Smooth muscle cell of the brain vasculature (primary cell): Measurements from ENCODE around the gene OR6B3.
A peak's percentile ranks its signal among the peaks of the same experiment; 100 is the strongest.

Experiments
- DNase-seq: peaks from one replicate; pipeline ENCODE4 v3.0.0-alpha.2; 2012; ENCODE audit warnings: low read depth, low spot score

The OR6B3 gene

DNA sequence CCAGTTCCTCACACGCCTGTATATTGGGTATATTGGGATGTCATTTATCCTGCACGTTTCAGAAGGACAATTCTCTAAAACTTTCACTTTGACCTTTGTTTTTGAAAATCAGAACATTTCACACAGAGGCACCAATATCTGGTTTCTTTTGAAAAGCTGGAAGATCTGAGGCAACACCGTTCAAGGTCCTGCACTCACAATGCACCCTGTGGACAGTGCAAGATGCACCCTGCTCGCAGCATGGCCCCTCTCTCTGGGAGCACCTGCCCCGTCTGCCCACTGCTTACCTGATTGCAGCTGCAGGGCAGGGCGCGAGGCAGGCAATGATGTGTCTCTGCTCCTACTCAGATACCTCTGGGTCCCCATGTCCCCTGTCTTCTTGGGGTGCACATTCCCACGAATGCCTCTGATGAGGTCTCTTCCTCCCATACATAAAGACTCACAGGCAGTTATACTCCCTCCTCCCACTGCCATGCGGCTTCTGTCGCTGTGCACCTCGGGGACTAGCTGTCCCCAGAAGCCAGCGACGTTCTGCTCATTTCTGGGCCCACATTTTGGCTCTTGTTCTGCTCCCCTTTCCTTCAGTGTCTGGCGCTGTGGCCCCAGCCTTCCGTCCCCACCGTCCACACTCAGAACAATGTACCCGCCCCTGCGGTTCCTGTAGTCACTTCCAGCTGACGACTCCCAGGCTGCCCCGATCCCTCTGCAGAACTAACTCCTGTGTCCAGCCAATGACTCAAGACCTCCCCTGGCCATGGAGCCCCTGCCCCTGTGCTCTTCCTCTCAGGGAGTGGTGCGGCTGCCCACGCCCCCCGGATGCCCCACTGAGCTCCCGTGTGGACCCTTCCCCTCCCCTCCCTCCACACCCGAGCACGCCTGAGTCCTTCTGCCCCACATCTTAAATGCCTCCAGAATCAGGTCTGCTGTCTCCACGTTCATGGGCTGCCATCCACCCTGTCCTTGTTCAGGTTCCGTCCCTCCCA lies at the start of gene OR6B3:
TSS of gene OR6B3 (minus strand) at position 349 of the 983 bp plus-strand sequence.
- no peak for DNase-seq

- no peak for DNase-seq
These were observed 45.0 kb upstream of the OR6B3 start for GRCh38 chr2:240098349-240098748.

- DNase-seq: no peak
These were observed 42.5 kb upstream of the OR6B3 start for GRCh38 chr2:240095556-240096523.

DNA sequence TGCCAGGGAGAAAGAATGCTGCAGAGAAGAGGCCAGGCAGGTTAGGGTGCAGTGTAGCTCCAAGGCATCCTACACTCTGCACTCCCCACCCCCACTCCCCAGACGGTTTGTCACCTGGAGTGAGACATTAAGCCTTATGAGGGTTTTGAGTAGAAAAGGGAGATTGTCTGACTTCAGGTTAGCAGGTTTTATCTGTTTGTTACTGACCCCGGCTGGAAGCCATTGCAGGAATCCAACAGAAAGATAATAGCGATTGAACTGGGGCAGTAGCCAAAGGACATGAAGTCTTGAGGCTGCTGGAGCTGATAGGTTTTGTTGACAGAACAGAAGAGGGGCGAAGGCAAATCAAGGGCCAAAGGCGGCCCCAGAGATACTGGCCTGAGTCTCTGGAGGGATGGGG lies 36.0 kb upstream of the OR6B3 start:
- DNase-seq: no peak

GRCh38 chr2:240086563-240086962 lies 33.2 kb upstream of the OR6B3 start:
- no peak for DNase-seq

DNA sequence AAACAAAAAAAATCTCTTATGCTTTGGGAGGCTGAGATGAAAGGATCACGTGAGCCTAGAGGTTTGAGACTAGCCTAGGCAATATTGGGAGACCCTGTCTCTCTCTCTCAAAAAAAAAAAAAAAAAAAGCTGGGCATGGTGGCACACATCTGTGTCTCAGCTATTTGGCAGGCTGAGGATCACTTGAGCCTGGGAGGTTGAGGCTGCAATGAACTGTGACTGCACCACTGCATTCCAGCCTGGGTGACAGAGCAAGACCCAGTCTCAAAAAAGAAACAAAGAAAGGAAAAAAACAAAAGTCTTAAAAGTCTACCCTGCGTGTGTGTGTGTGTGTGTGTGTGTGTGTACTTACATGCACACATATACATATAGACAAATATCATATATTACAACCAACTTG lies 25.3 kb upstream of the OR6B3 start:
- DNase-seq: no peak

- no peak for DNase-seq
These were observed 24.1 kb upstream of the OR6B3 start for GRCh38 chr2:240077442-240077841.

DNA sequence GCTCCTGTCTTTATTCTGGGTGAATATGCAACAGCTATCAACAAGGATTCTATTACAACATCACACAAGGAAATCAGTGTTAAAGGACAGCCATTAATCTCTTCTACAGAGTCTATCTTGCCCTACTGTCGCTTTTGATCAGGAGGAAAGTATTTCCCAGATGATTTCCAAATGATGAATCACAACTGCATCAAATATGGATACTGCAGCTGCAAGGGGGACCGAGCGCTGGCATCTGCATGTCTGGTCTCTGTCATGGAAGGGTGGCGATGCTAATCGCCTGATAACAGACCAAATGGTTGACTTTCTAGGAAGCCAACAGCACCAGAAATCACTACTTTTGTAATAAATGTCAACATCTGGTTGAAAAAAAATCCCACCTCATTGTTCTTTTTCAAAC lies 21.2 kb upstream of the OR6B3 start:
- no peak for DNase-seq

DNA sequence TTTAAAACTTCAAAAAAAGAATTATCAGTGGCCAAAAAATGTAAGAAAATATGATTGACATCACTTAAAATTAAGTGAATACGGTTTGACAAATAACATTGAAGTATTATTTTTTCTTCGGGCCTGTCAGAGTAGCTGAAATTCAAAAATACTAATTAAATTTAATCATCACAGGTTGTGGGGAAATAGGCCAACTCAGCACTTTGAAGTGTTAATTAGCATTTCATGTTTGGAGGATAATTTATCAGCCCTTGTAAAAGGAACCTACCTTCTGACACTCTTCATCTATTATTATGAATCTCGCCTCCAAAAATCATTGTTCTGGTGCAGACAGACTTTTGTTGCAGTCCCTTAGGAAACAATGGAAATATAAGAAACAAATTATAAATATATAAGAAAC lies 17.6 kb upstream of the OR6B3 start:
- DNase-seq: no peak

DNA sequence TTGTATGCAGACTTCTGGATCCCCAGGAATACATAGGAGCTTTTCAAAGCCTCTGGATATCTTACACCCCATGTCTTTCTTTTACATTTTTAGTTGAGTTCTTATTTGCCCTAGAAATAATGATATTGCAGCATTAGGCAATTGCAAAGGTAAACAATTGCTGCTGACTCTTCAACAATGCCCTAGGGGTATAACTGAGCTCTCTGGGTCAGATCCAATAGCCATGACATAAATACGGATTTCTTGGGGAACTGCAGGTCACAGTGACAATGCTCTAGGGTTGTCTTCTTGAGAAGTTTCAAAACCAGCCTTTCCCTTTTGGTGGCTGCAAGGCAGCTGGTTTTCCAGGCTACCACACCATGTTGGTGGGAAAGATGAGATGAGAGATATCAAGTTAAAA lies 16.5 kb upstream of the OR6B3 start:
- no peak for DNase-seq

DNA sequence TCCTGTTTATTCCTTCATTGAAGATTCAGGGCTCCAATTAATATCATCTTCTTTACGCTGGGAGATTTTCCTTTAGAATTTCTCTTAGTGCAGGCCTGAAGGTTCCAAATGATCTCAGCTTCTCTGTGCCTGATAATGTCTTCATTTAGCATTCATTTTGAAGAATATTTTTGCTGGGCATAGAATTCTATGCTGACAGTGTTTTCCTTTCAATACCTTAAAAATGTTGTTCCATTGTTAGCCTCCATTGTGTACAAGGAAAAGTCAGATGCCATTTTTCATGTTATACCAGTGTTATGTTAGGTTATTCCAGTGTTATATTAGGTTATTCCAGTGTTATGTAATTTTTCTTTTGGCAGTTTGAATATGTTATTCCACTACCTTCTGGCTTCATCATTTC lies 14.9 kb upstream of the OR6B3 start:
- DNase-seq: no peak

DNA sequence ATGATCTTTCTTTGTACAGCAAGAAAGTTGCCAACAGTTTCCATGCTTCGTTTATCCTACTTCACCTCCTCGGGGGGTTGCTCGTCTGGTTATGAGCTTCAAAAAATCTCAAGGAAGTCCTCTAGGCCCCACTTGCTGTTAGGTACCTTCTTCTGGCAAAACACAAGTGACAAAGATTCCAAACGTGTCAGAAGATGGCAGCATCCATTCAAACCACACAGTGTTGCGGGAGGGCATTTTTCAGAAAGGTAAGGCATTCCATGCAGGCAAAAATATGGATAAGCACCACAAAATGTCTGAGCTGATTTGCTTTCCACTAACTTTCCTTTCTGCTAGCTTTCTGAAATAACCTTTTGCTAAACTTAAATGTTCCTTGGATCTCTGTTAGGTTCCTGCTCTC lies 13.2 kb upstream of the OR6B3 start:
- no peak for DNase-seq

DNA sequence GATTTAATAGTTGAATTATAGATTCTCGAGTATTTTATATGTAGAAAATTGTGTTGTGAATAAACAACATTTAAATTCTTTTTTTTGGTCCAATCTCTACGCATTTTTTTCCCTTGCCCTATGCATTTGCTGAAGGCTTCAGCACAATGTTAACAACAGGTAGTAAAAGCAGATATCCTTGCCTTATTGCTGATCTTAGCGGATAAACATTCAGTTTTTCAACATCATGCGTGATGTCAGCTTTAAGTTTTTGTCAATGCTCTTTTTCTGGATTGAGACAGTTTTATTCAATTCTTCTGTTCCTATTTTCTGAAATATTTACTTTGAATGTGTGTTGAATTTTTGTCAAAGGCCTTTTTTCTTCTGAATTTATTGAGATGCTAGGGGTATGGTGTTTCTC lies 11.6 kb upstream of the OR6B3 start:
- DNase-seq: no peak

- DNase-seq: peak; percentile 41
These were observed 7.8 kb upstream of the OR6B3 start for GRCh38 chr2:240060977-240061591.

DNA sequence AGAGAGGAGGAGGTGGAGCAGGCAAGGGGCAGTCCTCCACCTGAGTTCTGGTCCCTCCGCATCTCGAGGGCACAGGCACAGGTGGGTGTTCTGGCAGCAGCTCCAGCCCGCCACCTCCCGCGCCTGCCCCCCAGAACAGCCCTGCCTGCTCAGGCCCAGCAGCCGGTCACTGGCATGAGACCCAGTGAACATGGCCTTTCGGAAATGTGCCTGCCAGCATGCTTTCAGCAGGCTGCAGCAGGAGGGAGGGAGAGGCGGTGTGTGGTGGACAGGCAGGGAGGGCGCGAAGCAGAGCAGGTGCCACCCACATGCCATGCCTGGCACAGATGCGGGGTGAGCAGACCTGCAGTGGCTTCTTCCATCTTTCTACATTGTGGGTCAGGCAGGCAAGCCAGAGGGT lies 3.4 kb upstream of the OR6B3 start:
- DNase-seq: no peak

DNA sequence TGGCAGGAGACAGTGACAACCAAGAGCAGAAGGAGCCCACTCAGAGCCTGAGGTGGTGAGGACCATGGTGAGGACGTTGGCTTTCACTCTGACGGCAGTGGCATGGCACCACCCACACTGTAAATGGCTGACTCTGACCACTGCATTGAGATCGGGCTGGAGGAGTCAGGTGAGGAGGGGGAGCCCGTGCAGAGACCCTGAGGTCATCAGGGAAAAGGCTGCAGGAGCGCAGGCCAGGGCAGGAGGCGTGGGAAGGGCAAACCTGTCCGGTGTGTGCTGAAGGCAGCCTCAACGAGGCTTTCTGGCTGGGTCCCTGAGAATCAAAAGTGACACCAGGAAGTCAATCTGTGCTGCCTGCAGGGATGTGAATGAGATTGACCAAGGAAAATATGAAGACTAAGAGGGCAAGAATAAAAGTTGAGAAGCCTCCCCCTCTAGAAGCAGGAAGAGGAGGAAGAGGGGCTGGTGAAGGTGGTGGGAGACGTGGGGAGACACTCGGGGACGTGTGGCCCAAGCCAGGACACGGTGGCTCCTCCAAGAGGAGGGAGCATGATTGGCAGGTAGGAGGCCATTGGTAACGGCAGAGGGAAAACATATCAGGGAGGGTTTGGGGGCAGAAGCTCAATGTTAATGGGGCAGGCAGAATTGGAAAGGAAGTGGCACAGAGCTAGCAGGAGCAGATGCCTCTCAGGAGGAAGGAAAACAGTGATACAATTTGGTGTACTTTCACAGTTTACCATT lies 2.0 kb upstream of the OR6B3 start:
- no peak for DNase-seq

DNA sequence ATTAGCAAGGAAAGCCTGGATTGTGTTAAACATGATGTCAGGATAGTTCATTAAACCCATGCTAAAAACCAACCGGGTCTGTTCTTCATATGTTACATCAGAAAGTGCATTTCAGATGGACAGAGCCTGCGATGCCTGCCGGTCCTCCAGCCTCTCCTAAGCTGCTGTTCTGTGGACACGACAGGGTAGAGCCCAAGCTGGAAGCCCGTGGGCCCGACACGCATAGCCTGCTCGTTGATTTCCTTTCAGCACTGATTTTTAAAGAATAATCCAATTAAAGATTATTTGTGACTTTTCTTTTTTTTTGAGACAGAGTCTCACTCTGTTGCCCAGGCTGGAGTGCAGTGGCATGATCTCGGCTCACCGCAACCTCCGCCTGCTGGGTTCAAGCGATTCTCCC lies 797 bp downstream of the OR6B3 start:
- DNase-seq: no peak

GRCh38 chr2:240051697-240052096 lies 1.6 kb downstream of the OR6B3 start:
- DNase-seq: no peak

- no peak for DNase-seq
These were observed 3.0 kb downstream of the OR6B3 start for GRCh38 chr2:240050278-240050677.

GRCh38 chr2:240048237-240048636 lies 5.1 kb downstream of the OR6B3 start:
- DNase-seq: no peak

- no peak for DNase-seq
These were observed 8.2 kb downstream of the OR6B3 start for GRCh38 chr2:240045098-240045497.
